K562 (cell line): ENCODE data around the gene SRL. TPM values are rescaled to one million over a fixed set of nuclear protein-coding genes. Genes with fewer than 3 reads are reported as not detected.

Experiments used
- ATAC-seq: fragments of 200-7000 bp; cut with Tn5 transposase; 3 replicates; pipeline ENCODE4 v1.9.1; 2020; ENCODE audit warnings: moderate library complexity
- BruUV-seq: library from RNA; stranded (reverse); fragments of 400-500 nt; replicated peaks from 2 replicates; lab custom pipeline; 2021; lab: Mats Ljungman, UMichigan
- CTCF ChIA-PET: fragments of 300-600 bp; formaldehyde crosslinking; extraction: SDS; loops from one replicate; lab custom pipeline; 2021; ENCODE audit warnings: low intra/inter-chr PET ratio; lab: Yijun Ruan, JAX
- POLR2A ChIA-PET: fragments of 300-600, 350-650 bp; sonication (Branson Sonifier 250); formaldehyde crosslinking; extraction: SDS; loops from one replicate; lab custom pipeline; 2021; ENCODE audit warnings: antibody characterized with exemption, inconsistent platforms; lab: Yijun Ruan, JAX
- DNase-seq, 4 experiments: peaks; one replicate each; pipeline versions ENCODE4 v3.0.0 to v3.0.0-alpha.2; 2011 to 2018; ENCODE audit warnings: low spot score in 3 of 4, mixed read lengths in 3 of 4; ENCODE audit errors: extremely low read depth in 1 of 4
- FAIRE-seq: peaks from 2 replicates; lab custom pipeline; 2011; peaks lifted over from hg19 to GRCh38; lab: Jason Lieb, UNC
- H2AFZ ChIP-seq: 2 replicates; pipeline ENCODE4 v1.6.0; 2011; ENCODE audit warnings: low read depth, low read length, control low read depth, inconsistent platforms
- H3K27ac ChIP-seq: fragments of 200-600 bp; 3 replicates; pipeline ENCODE4 v1.8.0; 2011; ENCODE audit warnings: low read depth, mild to moderate bottlenecking, control low read depth, inconsistent platforms, low read length, moderate library complexity, mixed read lengths; ENCODE audit errors: extremely low read depth
- H3K27me3 ChIP-seq, 2 experiments: fragments of 300-600 bp in 1 of 2; 2 replicates in 1 of 2; 3 replicates in 1 of 2; pipeline versions ENCODE4 v1.6.0 to v1.8.0; 2011; ENCODE audit warnings: inconsistent platforms in 2 of 2, low read length in 2 of 2, mild to moderate bottlenecking in 1 of 2, mixed read lengths in 1 of 2, moderate library complexity in 1 of 2; ENCODE audit not compliant: control insufficient read depth in 2 of 2, insufficient read depth in 2 of 2
- H3K36me3 ChIP-seq: fragments of 300-600 bp; 3 replicates; pipeline ENCODE4 v1.8.0; 2011; ENCODE audit warnings: mild to moderate bottlenecking, low read length, inconsistent platforms; ENCODE audit not compliant: control insufficient read depth, insufficient read depth
- H3K4me1 ChIP-seq, 2 experiments: fragments of 200-600 bp in 1 of 2; replicated peaks in 1 of 2; 2 replicates in 1 of 2; 3 replicates in 1 of 2; pipeline versions ENCODE4 v1.5.1 to v1.8.0; 2011; ENCODE audit warnings: inconsistent platforms in 2 of 2, low read length in 2 of 2, mild to moderate bottlenecking in 1 of 2, mixed read lengths in 1 of 2, moderate library complexity in 1 of 2; ENCODE audit not compliant: control insufficient read depth in 2 of 2, insufficient read depth in 2 of 2
- H3K4me2 ChIP-seq: 2 replicates; pipeline ENCODE4 v1.6.1; 2011; ENCODE audit warnings: low read length, control low read depth, inconsistent platforms, mixed read lengths; ENCODE audit not compliant: insufficient read depth
- H3K4me3 ChIP-seq: fragments of 200-600 bp; sonication (generic), shearing (Covaris generic); 2 replicates; pipeline ENCODE4 v1.5.1; 2016; ENCODE audit warnings: control low read depth, inconsistent platforms
- H3K79me2 ChIP-seq: fragments of 200-600 bp; 3 replicates; pipeline ENCODE4 v1.8.0; 2011; ENCODE audit warnings: low read length, inconsistent platforms; ENCODE audit not compliant: control insufficient read depth, insufficient read depth
- H3K9ac ChIP-seq, 2 experiments: 2 replicates each; pipeline versions ENCODE4 v1.6.0 to v1.6.1; 2011; ENCODE audit warnings: low read depth in 2 of 2, low read length in 2 of 2, control low read depth in 1 of 2, inconsistent platforms in 1 of 2, mild to moderate bottlenecking in 1 of 2, mixed read lengths in 1 of 2; ENCODE audit not compliant: insufficient read depth in 1 of 2
- H3K9me1 ChIP-seq: one replicate; pipeline ENCODE4 v1.6.0; 2011; ENCODE audit warnings: inconsistent platforms, mild to moderate bottlenecking, low read length, moderate library complexity; ENCODE audit not compliant: control insufficient read depth, insufficient read depth
- H3K9me3 ChIP-seq: replicated peaks from 2 replicates; pipeline ENCODE4 v1.5.1; 2011; ENCODE audit warnings: low read depth, low read length, inconsistent platforms; ENCODE audit not compliant: control insufficient read depth, insufficient read depth
- H4K20me1 ChIP-seq: replicated peaks from 2 replicates; pipeline ENCODE4 v1.6.1; 2011; ENCODE audit warnings: low read length, inconsistent platforms, mixed read lengths; ENCODE audit not compliant: control insufficient read depth, insufficient read depth
- GTF2F1 ChIP-seq: IDR thresholded peaks from 2 replicates; pipeline ENCODE4 v1.6.1; 2011; ENCODE audit warnings: low read depth, low read length, improper control_type of control experiment
- NFATC3 ChIP-seq: fragments of 450-650 bp; IDR thresholded peaks from 2 replicates; pipeline ENCODE4 v1.6.1; 2017; ENCODE audit warnings: mild to moderate bottlenecking
- POLR2A ChIP-seq: fragments of 450-650 bp; conservative IDR thresholded peaks from 2 replicates; pipeline ENCODE4 v1.6.1; 2016
- SP2 ChIP-seq: IDR thresholded peaks from 2 replicates; pipeline ENCODE4 v1.6.1; 2011; ENCODE audit warnings: mild to moderate bottlenecking, low read depth, low read length, moderate library complexity; ENCODE audit not compliant: poor library complexity, severe bottlenecking; ENCODE audit errors: extremely low read depth
- SRSF3 ChIP-seq: fragments of 200-400 bp; formaldehyde crosslinking; IDR thresholded peaks from 2 replicates; pipeline ENCODE4 v1.6.1; 2016; ENCODE audit warnings: mild to moderate bottlenecking, low read length, moderate library complexity; ENCODE audit not compliant: insufficient read depth
- TCF7L2 ChIP-seq: fragments of 150-350 bp; IDR thresholded peaks from 2 replicates; pipeline ENCODE4 v1.6.1; 2016; ENCODE audit warnings: low read depth, mild to moderate bottlenecking, low read length, moderate library complexity
- TEAD1 ChIP-seq, 2 experiments: fragments of 450-650 bp in 1 of 2; sonication (generic) in 1 of 2; formaldehyde crosslinking; IDR thresholded peaks; 2 replicates each; pipeline versions ENCODE4 v1.4.0 to v1.8.0; 2020 to 2022; ENCODE audit warnings: mild to moderate bottlenecking in 2 of 2, missing genetic modification reagents in 1 of 2
- TRIM24 ChIP-seq, 2 experiments: fragments of 450-650 bp; IDR thresholded peaks; 2 replicates each; pipeline ENCODE4 v1.6.1; 2016
- ZBED1 ChIP-seq: IDR thresholded peaks from 2 replicates; pipeline ENCODE4 v1.6.1; 2014
- ZC3H8 ChIP-seq: fragments of 450-650 bp; IDR thresholded peaks from 2 replicates; pipeline ENCODE4 v1.6.1; 2017
- ZNF212 ChIP-seq: fragments of 450-650 bp; formaldehyde crosslinking; IDR thresholded peaks from 2 replicates; pipeline ENCODE4 v1.4.0; 2020; ENCODE audit warnings: mild to moderate bottlenecking
- ZNF408 ChIP-seq: fragments of 250-450 bp; sonication (Bioruptor Pico); IDR thresholded peaks from 2 replicates; pipeline ENCODE4 v1.4.0; 2020; ENCODE audit warnings: low read depth, mild to moderate bottlenecking, moderate library complexity
- WGBS: fragments of 100-300 bp; shearing (Covaris generic); methylation state at CpG from one replicate; pipeline ENCODE4 v1.1.6; 2016; ENCODE audit warnings: low coverage, mixed read lengths; ENCODE audit not compliant: insufficient coverage; ENCODE audit errors: missing lambda C conversion rate; 5-methylcytosine and 5-hydroxymethylcytosine counted together
- in situ Hi-C: fragments of 300-500 bp; cut with MboI; formaldehyde crosslinking; loops from 4 replicates; pipeline ENCODE4 v1.15.0; 2018; ENCODE audit warnings: inconsistent platforms, mixed read lengths
- intact Hi-C: fragments of 100-400 bp; cut with micrococcal nuclease; formaldehyde crosslinking; loops from 2 replicates; pipeline ENCODE4 v1.14.2; 2022
- polyA plus RNA-seq, 8 experiments: library from polyadenylated mRNA; depleted of rRNA in 4 of 8; stranded (reverse) in 5 of 8; unstranded in 3 of 8; fragments of >200 nt; fragmentation: Nextera tagmentation in 2 of 8; fragmentation: Illumina TruSeq in 1 of 8; extraction: Ambion mirVana in 2 of 8; extraction: Trizol in 1 of 8; gene quantifications; 2 replicates each; pipeline versions ENCODE4 v1.2.1 to v1.2.3, GENCODE V29; 2011 to 2014; ENCODE audit warnings: inconsistent platforms in 1 of 8, missing spikeins in 1 of 8
- total RNA-seq, 7 experiments: library from RNA; depleted of rRNA in 6 of 7; stranded (reverse); fragments of >200 nt in 6 of 7; fragmentation: Illumina TruSeq in 2 of 7; extraction: Trizol in 2 of 7; gene quantifications; 2 replicates each; pipeline versions ENCODE4 v1.2.1 to v1.2.3, GENCODE V29; 2011 to 2021; ENCODE audit warnings: low replicate concordance in 1 of 7
- TF ChIP-seq, protein P1 (sequence below): sonication (generic); formaldehyde crosslinking; IDR thresholded peaks from 2 replicates; pipeline ENCODE4 v1.8.0; 2022; ENCODE audit warnings: missing genetic modification reagents, mild to moderate bottlenecking, borderline replicate concordance
- TF ChIP-seq, protein P2 (sequence below): IDR thresholded peaks from 2 replicates; pipeline ENCODE4 v1.6.1; 2012; ENCODE audit warnings: low read depth, low read length, improper control_type of control experiment, borderline replicate concordance
- TF ChIP-seq, protein P3 (sequence below): fragments of 250-450 bp; sonication (Bioruptor Pico); IDR thresholded peaks from 2 replicates; pipeline ENCODE4 v1.5.0; 2020; ENCODE audit warnings: mild to moderate bottlenecking

SRL gene
- total and polyA plus RNA-seq, 9 of the 15 experiments (the other 6 are each of a cell fraction or from before 2014, with no cell fraction given), result 0.01 TPM; not detected in 8

DNA sequence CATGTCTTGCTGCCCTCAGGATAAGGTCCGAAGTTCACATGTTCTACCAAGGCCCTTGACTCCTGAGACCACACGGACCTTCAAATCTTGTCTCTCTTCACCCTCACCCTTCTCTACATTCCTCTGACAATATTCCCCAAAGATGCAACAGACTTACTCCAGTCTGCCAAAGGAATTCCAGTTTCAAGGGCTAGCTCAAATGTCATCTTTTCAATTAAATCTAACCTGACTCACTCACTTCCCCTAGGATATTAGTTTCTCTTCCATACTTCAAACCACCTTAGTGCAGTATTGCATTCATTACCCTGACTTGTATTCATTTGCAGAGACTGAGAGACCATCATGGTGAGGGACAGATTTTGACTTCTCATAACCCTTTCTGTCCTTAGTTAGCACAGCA lies 66.0 kb downstream of the SRL start:
- Histone ChIP-seq H3K27ac (no peak overlapping the region), H3K36me3 (no peaks in the 10 kb centered on the region), H3K9ac (no peak overlapping the region), H3K4me1 (peaks cover 3 to 16% of the 10 kb centered on the region in 2 experiments; a peak in 3 of 5 replicates), H3K79me2 (no peaks in the 10 kb centered on the region), H3K27me3 (peaks cover 3 to 7% of the 10 kb centered on the region in 2 experiments; a peak in 4 of 5 replicates), H3K4me3 (no peak overlapping the region), H3K9me1 (peaks cover 3% of the 10 kb centered on the region), H2AFZ (no peak overlapping the region), H3K4me2 (no peak overlapping the region), H3K9me3 (no peaks in the 10 kb centered on the region), H4K20me1 (no peaks in the 10 kb centered on the region)
- no TSS peak for BruUV-seq
- no peak for DNase-seq
- in situ Hi-C loops, result no loop called here
- WGBS, result 16% methylated on average over 2 of the region's 2 CpGs
- ChIA-PET CTCF (no interaction called here), POLR2A (interaction anchor here (0.6 to 1.0 kb wide), 3 partner anchors 25 to 314 kb away, joined by 3 to 4 read pairs (median 3); no protein-coding TSS in a partner anchor)
- no peak for ATAC-seq
- FAIRE-seq, result no peak
- intact Hi-C loops, result no loop called here
- TF ChIP-seq TEAD1 (CRISPR knock-in tag; IDR thresholded peaks at IDR 0.05) (no peak), NFATC3 (no peak), SP2 (no peak), SRSF3 (no peak), GTF2F1 (no peak), POLR2A (no peak), ZNF212 (CRISPR knock-in tag) (no peak), TCF7L2 (no peak), ZNF408 (CRISPR knock-in tag) (no peak), TRIM24 (IDR thresholded peaks at IDR 0.05) (no peak), ZC3H8 (no peak), ZBED1 (no peak)
- TF ChIP-seq, protein P1, sequence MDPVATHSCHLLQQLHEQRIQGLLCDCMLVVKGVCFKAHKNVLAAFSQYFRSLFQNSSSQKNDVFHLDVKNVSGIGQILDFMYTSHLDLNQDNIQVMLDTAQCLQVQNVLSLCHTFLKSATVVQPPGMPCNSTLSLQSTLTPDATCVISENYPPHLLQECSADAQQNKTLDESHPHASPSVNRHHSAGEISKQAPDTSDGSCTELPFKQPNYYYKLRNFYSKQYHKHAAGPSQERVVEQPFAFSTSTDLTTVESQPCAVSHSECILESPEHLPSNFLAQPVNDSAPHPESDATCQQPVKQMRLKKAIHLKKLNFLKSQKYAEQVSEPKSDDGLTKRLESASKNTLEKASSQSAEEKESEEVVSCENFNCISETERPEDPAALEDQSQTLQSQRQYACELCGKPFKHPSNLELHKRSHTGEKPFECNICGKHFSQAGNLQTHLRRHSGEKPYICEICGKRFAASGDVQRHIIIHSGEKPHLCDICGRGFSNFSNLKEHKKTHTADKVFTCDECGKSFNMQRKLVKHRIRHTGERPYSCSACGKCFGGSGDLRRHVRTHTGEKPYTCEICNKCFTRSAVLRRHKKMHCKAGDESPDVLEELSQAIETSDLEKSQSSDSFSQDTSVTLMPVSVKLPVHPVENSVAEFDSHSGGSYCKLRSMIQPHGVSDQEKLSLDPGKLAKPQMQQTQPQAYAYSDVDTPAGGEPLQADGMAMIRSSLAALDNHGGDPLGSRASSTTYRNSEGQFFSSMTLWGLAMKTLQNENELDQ (CRISPR knock-in tag), result no peak
- TF ChIP-seq, protein P2, sequence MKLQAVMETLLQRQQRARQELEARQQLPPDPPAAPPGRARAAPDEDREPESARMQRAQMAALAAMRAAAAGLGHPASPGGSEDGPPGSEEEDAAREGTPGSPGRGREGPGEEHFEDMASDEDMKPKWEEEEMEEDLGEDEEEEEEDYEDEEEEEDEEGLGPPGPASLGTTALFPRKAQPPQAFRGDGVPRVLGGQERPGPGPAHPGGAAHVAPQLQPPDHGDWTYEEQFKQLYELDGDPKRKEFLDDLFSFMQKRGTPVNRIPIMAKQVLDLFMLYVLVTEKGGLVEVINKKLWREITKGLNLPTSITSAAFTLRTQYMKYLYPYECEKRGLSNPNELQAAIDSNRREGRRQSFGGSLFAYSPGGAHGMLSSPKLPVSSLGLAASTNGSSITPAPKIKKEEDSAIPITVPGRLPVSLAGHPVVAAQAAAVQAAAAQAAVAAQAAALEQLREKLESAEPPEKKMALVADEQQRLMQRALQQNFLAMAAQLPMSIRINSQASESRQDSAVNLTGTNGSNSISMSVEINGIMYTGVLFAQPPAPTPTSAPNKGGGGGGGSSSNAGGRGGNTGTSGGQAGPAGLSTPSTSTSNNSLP, result no peak
- TF ChIP-seq, protein P3, sequence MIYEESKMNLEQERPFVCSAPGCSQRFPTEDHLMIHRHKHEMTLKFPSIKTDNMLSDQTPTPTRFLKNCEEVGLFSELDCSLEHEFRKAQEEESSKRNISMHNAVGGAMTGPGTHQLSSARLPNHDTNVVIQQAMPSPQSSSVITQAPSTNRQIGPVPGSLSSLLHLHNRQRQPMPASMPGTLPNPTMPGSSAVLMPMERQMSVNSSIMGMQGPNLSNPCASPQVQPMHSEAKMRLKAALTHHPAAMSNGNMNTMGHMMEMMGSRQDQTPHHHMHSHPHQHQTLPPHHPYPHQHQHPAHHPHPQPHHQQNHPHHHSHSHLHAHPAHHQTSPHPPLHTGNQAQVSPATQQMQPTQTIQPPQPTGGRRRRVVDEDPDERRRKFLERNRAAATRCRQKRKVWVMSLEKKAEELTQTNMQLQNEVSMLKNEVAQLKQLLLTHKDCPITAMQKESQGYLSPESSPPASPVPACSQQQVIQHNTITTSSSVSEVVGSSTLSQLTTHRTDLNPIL (CRISPR knock-in tag), result no peak
